Nephron (organoid): Measurements from ENCODE around the gene ZNF627.
"Not testable (repeated sequence)": the region's sequence is repeated elsewhere in the genome, so short reads cannot be mapped to it uniquely, and the experiment has no call there.

ENCODE experiments used
- H3K27ac Mint-ChIP-seq, 3 experiments: 2 replicates each; pipeline ENCODE4 v1.8.0; 2020; ENCODE audit warnings: mixed read lengths in 3 of 3, mild to moderate bottlenecking in 2 of 3, moderate library complexity in 1 of 3
- H3K27me3 Mint-ChIP-seq: 2 replicates; pipeline ENCODE4 v1.8.0; 2021; ENCODE audit warnings: low read depth, mild to moderate bottlenecking, moderate library complexity, mixed read lengths
- H3K36me3 Mint-ChIP-seq: 2 replicates; pipeline ENCODE4 v1.8.0; 2020; ENCODE audit warnings: low read depth, mixed read lengths
- H3K4me1 Mint-ChIP-seq: 2 replicates; pipeline ENCODE4 v1.8.0; 2020; ENCODE audit warnings: mixed read lengths
- H3K4me3 Mint-ChIP-seq, 3 experiments: 2 replicates each; pipeline ENCODE4 v1.8.0; 2020; ENCODE audit warnings: mild to moderate bottlenecking in 3 of 3, mixed read lengths in 3 of 3, moderate library complexity in 2 of 3
- H3K9me3 Mint-ChIP-seq: 2 replicates; pipeline ENCODE4 v1.8.0; 2020; ENCODE audit warnings: mixed read lengths
- TF ChIP-seq, protein P1 (sequence below), 3 experiments: fragments of 200-600 bp; sonication (generic); IDR thresholded peaks; one replicate each; pipeline ENCODE4 v1.5.0; 2021; ENCODE audit warnings: antibody characterized with exemption in 3 of 3; ENCODE audit not compliant: unreplicated experiment in 3 of 3

The ZNF627 gene

GRCh38 chr19:11560404-11561051 lies 36.8 kb upstream of the ZNF627 start:
- TF ChIP-seq, protein P1, sequence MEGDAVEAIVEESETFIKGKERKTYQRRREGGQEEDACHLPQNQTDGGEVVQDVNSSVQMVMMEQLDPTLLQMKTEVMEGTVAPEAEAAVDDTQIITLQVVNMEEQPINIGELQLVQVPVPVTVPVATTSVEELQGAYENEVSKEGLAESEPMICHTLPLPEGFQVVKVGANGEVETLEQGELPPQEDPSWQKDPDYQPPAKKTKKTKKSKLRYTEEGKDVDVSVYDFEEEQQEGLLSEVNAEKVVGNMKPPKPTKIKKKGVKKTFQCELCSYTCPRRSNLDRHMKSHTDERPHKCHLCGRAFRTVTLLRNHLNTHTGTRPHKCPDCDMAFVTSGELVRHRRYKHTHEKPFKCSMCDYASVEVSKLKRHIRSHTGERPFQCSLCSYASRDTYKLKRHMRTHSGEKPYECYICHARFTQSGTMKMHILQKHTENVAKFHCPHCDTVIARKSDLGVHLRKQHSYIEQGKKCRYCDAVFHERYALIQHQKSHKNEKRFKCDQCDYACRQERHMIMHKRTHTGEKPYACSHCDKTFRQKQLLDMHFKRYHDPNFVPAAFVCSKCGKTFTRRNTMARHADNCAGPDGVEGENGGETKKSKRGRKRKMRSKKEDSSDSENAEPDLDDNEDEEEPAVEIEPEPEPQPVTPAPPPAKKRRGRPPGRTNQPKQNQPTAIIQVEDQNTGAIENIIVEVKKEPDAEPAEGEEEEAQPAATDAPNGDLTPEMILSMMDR (IDR thresholded peaks at IDR 0.05; ENCODE audit: unreplicated experiment in 3 of 3): peak; percentile 70 to 73 (median 72)
- H3K4me3 Mint-ChIP-seq: peak overlapping the region; percentile 71 to 87 (median 86)
- H3K4me1 Mint-ChIP-seq: peaks cover 23% of the 10 kb centered on the region
- no peaks in the 10 kb centered on the region for H3K27me3 Mint-ChIP-seq
- peaks cover 8% of the 10 kb centered on the region for H3K36me3 Mint-ChIP-seq
- H3K9me3 Mint-ChIP-seq: no peaks in the 10 kb centered on the region
- peak overlapping the region; percentile 54 to 72 (median 64) for H3K27ac Mint-ChIP-seq

GRCh38 chr19:11563532-11563931 lies 33.8 kb upstream of the ZNF627 start:
- Mint-ChIP-seq H3K9me3 (no peaks in the 10 kb centered on the region), H3K4me3 (no peak overlapping the region), H3K27me3 (no peaks in the 10 kb centered on the region), H3K36me3 (no peaks in the 10 kb centered on the region), H3K27ac (no peak overlapping the region), H3K4me1 (peaks cover 13% of the 10 kb centered on the region)
- TF ChIP-seq, protein P1 (IDR thresholded peaks at IDR 0.05; ENCODE audit: unreplicated experiment in 3 of 3): no peak

GRCh38 chr19:11564082-11564807 lies 33.0 kb upstream of the ZNF627 start:
- H3K27ac Mint-ChIP-seq: peak overlapping the region in 2 of 3 experiments; percentile 37 to 66
- H3K36me3 Mint-ChIP-seq, H3K9me3 Mint-ChIP-seq, H3K4me1 Mint-ChIP-seq, H3K27me3 Mint-ChIP-seq, H3K4me3 Mint-ChIP-seq: not testable (repeated sequence)

GRCh38 chr19:11565649-11565980 lies 31.7 kb upstream of the ZNF627 start:
- H3K27ac Mint-ChIP-seq, H3K27me3 Mint-ChIP-seq, H3K4me1 Mint-ChIP-seq, H3K4me3 Mint-ChIP-seq, H3K9me3 Mint-ChIP-seq, H3K36me3 Mint-ChIP-seq: not testable (repeated sequence)

DNA sequence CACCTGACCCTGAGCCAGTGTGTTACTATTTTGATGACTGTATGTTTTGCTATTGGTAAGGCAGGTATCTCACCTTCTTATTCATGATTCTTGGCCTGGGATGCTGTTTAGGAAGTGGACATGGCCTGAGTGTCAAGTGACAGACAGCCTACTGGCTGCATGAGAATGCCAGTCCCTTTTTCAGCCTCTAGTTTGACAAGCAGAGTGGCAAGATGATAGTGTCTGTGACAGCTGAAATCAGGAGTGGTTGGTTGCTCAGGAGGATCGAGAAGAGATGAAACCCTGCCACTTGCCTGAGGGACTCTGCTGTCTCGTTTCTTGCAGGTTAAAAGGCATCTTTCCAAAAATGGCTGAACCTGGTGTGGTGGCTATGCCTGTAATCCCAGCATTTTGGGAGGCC lies 31.1 kb upstream of the ZNF627 start:
- Mint-ChIP-seq H3K36me3 (no peaks in the 10 kb centered on the region), H3K9me3 (no peaks in the 10 kb centered on the region), H3K4me3 (no peak overlapping the region), H3K4me1 (no peaks in the 10 kb centered on the region), H3K27me3 (no peaks in the 10 kb centered on the region), H3K27ac (no peak overlapping the region)
- TF ChIP-seq, protein P1 (IDR thresholded peaks at IDR 0.05; ENCODE audit: unreplicated experiment in 3 of 3): no peak

- H3K4me1 Mint-ChIP-seq: no peaks in the 10 kb centered on the region
These were observed 27.2 kb upstream of the ZNF627 start for GRCh38 chr19:11570039-11570462.

DNA sequence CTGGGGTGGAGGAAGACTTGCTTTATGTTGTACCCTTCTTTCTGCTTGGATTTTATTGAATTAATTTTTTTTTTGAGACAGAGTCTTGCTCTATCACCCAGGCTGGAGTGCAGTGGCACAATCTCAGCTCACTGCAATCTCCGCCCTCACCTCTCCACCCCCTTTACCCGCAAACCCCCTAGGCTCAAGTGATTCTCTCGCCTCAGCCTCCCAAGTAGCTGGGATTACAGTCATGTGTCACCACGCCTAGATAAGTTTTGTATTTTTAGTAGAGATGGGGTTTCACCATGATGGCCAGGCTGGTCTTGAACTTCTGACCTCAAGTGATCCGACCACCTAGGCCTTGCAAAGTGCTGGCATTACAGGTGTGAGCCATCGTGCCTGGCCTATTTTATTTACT lies 23.9 kb upstream of the ZNF627 start:
- not testable (repeated sequence) for H3K4me1 Mint-ChIP-seq, H3K4me3 Mint-ChIP-seq, H3K27ac Mint-ChIP-seq, H3K36me3 Mint-ChIP-seq, H3K9me3 Mint-ChIP-seq, H3K27me3 Mint-ChIP-seq

More at GRCh38 chr19:11570039-11570462, 27.2 kb upstream of the ZNF627 start:
- Mint-ChIP-seq H3K9me3 (no peaks in the 10 kb centered on the region), H3K27me3 (no peaks in the 10 kb centered on the region), H3K36me3 (no peaks in the 10 kb centered on the region), H3K4me3 (no peak overlapping the region), H3K27ac (no peak overlapping the region)
- TF ChIP-seq, protein P1 (IDR thresholded peaks at IDR 0.05; ENCODE audit: unreplicated experiment in 3 of 3): no peak

DNA sequence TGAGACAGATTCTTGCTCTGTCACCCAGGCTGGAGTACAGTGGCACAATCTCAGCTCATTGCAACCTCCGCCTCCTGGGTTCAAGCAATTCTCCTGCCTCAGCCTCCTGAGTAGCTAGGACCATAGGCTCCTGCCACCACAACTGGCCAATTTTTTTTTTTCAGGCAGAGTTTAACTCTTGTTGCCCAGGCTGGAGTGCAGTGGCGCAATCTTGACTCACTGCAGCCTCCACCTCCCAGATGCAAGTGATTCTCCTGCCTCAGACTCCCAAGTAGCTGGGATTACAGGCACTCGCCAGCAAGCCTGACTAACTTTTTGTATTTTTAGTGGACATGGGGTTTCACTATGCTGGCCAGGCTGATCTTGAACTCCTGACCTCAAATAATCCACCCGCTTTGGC lies 23.5 kb upstream of the ZNF627 start:
- not testable (repeated sequence) for H3K27ac Mint-ChIP-seq, H3K4me3 Mint-ChIP-seq, H3K36me3 Mint-ChIP-seq, H3K27me3 Mint-ChIP-seq, H3K9me3 Mint-ChIP-seq, H3K4me1 Mint-ChIP-seq
